Measurements from ENCODE around the gene MKNK1. TPM values are rescaled to one million over a fixed set of nuclear protein-coding genes. Genes with fewer than 3 reads are reported as not detected.

MKNK1 gene
- total and polyA plus RNA-seq, 2 of the 4 experiments (the other 2 are of a cell fraction), result 14.3 to 35.2 TPM

DNA sequence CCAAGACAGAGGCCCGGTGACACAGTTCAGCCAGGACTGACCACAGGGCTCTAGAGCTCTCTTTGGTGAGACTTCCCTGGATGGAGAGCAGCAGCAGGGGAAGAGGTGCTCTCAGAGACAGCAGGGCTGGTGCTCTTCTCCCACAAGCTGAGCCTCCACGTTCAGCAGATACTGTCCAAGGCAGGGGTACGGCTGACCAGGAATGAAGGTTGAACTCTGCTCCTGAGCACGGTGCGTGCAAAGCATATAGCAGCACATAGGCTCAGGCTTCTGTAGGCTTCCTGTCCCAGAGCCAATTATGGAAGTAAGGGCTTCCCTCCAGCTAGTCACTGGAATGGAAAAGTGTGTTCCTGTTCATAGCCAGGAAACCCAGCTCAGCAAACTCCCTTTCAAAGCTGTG is 90.5 kb downstream of the MKNK1 start:
- dilution Hi-C loops (cut with HindIII; ENCODE audit: low sequenced_read_pairs, unreplicated experiment), result no loop called here
- no peak overlapping the region for H4K8ac ChIP-seq (ENCODE audit: low read depth in 2 of 2, low read length in 2 of 2)
- POLR2A ChIA-PET (ENCODE audit: unreplicated experiment), result no interaction called here

More for the DNA sequence above, 90.5 kb downstream of the MKNK1 start:
- no peak overlapping the region for H2AK9ac ChIP-seq (replicated peaks; ENCODE audit: low read depth, low read length, poor library complexity)
- no peak overlapping the region for H3K4me3 ChIP-seq (ENCODE audit: insufficient read depth, low read depth, low read length)
- BruUV-seq (replicated peaks), result no TSS peak
- H2BK20ac ChIP-seq (ENCODE audit: low read depth, low read length), result no peak overlapping the region
- peaks cover 60% of the 10 kb centered on the region for H3K27me3 ChIP-seq (ENCODE audit: control insufficient read depth, insufficient read depth, low read length)
- H3K4me2 ChIP-seq (ENCODE audit: low read depth, low read length), result no peak overlapping the region
- H3K36me3 ChIP-seq (ENCODE audit: control insufficient read depth, insufficient read depth, low read length), result no peaks in the 10 kb centered on the region
- no peaks in the 10 kb centered on the region for H3K4me1 ChIP-seq (ENCODE audit: control insufficient read depth, insufficient read depth, low read length)
- DNase-seq, result no peak
- no peaks in the 10 kb centered on the region for H3K79me1 ChIP-seq (ENCODE audit: low read depth in 1 of 2, low read length in 2 of 2)
- no peak overlapping the region for H4K91ac ChIP-seq (ENCODE audit: insufficient read depth, low read depth, low read length)
- no peak overlapping the region for H3K23ac ChIP-seq (ENCODE audit: low read depth, low read length)
- H2AFZ ChIP-seq (replicated peaks; ENCODE audit: low read length, poor library complexity), result no peak overlapping the region
- 67% methylated on average over 3 of the region's 5 CpGs; no CpG with 5 or more reads in 1 of the 2 experiments for WGBS, 2 experiments (ENCODE audit: extremely low coverage in 2 of 2, insufficient read length in 1 of 2)
- H3K27ac ChIP-seq (ENCODE audit: insufficient read depth, low read length), result no peak overlapping the region
- H3K4ac ChIP-seq (ENCODE audit: low read depth, low read length), result no peak overlapping the region
- H3K9me1 ChIP-seq (ENCODE audit: insufficient read depth, low read length), result no peaks in the 10 kb centered on the region
- no peak overlapping the region for H4K5ac ChIP-seq (ENCODE audit: low read depth, low read length)
- no peak overlapping the region for H2AK5ac ChIP-seq (ENCODE audit: low read depth, low read length)
- H2BK15ac ChIP-seq (ENCODE audit: low read depth, low read length), result no peak overlapping the region
- no peak overlapping the region for H2BK120ac ChIP-seq (ENCODE audit: low read depth, low read length)
- H3K18ac ChIP-seq (ENCODE audit: low read depth, low read length), result no peak overlapping the region
- no peak for ATAC-seq (ENCODE audit: low read depth)
- H3K9me3 ChIP-seq (ENCODE audit: control insufficient read depth, insufficient read depth, low read length), result no peaks in the 10 kb centered on the region
- H2BK5ac ChIP-seq (ENCODE audit: low read depth, low read length, poor library complexity, severe bottlenecking), result no peak overlapping the region
- H3K9ac ChIP-seq (ENCODE audit: low read depth, low read length), result no peak overlapping the region
- intact Hi-C loops (cut with micrococcal nuclease), result no loop called here
- TF ChIP-seq MXI1 (IDR thresholded peaks at IDR 0.05; ENCODE audit: borderline replicate concordance, low read depth, low read length) (no peak), SMC3 (IDR thresholded peaks at IDR 0.05; ENCODE audit: low read depth, low read length) (no peak), POLR2A (IDR thresholded peaks at IDR 0.05; ENCODE audit: low read depth, low read length) (no peak), MAFK (IDR thresholded peaks at IDR 0.05; ENCODE audit: low read depth, low read length) (no peak), RFX5 (IDR thresholded peaks at IDR 0.05; ENCODE audit: low read depth, low read length) (no peak), RCOR1 (IDR thresholded peaks at IDR 0.05; ENCODE audit: insufficient replicate concordance, low read length) (no peak), FOS (IDR thresholded peaks at IDR 0.05; ENCODE audit: low read depth, low read length) (no peak), NFE2L2 (IDR thresholded peaks at IDR 0.05; ENCODE audit: low read depth, low read length) (no peak), CHD1 (IDR thresholded peaks at IDR 0.05; ENCODE audit: low read depth, low read length) (no peak)
- TF ChIP-seq, protein P1, sequence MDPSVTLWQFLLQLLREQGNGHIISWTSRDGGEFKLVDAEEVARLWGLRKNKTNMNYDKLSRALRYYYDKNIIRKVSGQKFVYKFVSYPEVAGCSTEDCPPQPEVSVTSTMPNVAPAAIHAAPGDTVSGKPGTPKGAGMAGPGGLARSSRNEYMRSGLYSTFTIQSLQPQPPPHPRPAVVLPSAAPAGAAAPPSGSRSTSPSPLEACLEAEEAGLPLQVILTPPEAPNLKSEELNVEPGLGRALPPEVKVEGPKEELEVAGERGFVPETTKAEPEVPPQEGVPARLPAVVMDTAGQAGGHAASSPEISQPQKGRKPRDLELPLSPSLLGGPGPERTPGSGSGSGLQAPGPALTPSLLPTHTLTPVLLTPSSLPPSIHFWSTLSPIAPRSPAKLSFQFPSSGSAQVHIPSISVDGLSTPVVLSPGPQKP (IDR thresholded peaks at IDR 0.05; ENCODE audit: borderline replicate concordance, low read depth, low read length), result no peak
- TF ChIP-seq, protein P2, sequence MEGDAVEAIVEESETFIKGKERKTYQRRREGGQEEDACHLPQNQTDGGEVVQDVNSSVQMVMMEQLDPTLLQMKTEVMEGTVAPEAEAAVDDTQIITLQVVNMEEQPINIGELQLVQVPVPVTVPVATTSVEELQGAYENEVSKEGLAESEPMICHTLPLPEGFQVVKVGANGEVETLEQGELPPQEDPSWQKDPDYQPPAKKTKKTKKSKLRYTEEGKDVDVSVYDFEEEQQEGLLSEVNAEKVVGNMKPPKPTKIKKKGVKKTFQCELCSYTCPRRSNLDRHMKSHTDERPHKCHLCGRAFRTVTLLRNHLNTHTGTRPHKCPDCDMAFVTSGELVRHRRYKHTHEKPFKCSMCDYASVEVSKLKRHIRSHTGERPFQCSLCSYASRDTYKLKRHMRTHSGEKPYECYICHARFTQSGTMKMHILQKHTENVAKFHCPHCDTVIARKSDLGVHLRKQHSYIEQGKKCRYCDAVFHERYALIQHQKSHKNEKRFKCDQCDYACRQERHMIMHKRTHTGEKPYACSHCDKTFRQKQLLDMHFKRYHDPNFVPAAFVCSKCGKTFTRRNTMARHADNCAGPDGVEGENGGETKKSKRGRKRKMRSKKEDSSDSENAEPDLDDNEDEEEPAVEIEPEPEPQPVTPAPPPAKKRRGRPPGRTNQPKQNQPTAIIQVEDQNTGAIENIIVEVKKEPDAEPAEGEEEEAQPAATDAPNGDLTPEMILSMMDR (conservative IDR thresholded peaks at IDR 0.05; ENCODE audit: low read depth, low read length), result no peak
- in situ Hi-C loops (cut with MboI; ENCODE audit: low sequenced_read_pairs), result no loop called here
- CTCF ChIA-PET, result no interaction called here
- H3K56ac ChIP-seq (ENCODE audit: extremely low read depth, insufficient read depth, low read length), result no peak overlapping the region
- H3K14ac ChIP-seq (replicated peaks; ENCODE audit: low read depth, low read length), result no peak overlapping the region
- no peaks in the 10 kb centered on the region for H4K20me1 ChIP-seq (ENCODE audit: insufficient read depth, low read length)

Measured in IMR-90 (cell line).